ENCODE measurements around the gene CASP5.

DNA sequence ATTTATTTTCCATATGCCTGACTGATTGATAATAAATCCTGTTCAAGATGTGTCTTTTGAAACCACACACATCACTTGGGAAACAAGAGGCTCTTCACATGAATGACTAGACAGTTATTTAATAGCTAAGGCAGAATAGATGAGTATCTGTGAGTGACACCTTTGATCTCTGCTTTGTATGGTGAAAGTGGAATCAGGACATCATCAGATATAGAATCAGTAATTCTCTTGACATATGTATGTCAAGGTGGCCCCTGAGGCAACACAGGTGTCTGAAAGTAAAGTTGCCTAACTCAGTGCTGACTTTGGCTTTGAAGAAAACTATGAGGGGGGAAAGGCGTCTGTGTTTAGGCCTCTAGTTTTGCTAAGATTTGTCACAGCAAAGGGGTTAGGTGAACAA, 43.1 kb downstream of the CASP5 start:
- TF ChIP-seq ZNF121 (CRISPR knock-in tag; IDR thresholded peaks at IDR 0.05) (no peak), FOXK1 (CRISPR knock-in tag; IDR thresholded peaks at IDR 0.05) (no peak), ESRRA (CRISPR knock-in tag; IDR thresholded peaks at IDR 0.05; ENCODE audit: borderline replicate concordance) (no peak), EMX1 (CRISPR knock-in tag; IDR thresholded peaks at IDR 0.05) (no peak), TEAD1 (CRISPR knock-in tag; IDR thresholded peaks at IDR 0.05) (no peak)
- TF ChIP-seq, protein P1, sequence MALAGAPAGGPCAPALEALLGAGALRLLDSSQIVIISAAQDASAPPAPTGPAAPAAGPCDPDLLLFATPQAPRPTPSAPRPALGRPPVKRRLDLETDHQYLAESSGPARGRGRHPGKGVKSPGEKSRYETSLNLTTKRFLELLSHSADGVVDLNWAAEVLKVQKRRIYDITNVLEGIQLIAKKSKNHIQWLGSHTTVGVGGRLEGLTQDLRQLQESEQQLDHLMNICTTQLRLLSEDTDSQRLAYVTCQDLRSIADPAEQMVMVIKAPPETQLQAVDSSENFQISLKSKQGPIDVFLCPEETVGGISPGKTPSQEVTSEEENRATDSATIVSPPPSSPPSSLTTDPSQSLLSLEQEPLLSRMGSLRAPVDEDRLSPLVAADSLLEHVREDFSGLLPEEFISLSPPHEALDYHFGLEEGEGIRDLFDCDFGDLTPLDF (CRISPR knock-in tag; IDR thresholded peaks at IDR 0.05): no peak
- TF ChIP-seq, protein P2, sequence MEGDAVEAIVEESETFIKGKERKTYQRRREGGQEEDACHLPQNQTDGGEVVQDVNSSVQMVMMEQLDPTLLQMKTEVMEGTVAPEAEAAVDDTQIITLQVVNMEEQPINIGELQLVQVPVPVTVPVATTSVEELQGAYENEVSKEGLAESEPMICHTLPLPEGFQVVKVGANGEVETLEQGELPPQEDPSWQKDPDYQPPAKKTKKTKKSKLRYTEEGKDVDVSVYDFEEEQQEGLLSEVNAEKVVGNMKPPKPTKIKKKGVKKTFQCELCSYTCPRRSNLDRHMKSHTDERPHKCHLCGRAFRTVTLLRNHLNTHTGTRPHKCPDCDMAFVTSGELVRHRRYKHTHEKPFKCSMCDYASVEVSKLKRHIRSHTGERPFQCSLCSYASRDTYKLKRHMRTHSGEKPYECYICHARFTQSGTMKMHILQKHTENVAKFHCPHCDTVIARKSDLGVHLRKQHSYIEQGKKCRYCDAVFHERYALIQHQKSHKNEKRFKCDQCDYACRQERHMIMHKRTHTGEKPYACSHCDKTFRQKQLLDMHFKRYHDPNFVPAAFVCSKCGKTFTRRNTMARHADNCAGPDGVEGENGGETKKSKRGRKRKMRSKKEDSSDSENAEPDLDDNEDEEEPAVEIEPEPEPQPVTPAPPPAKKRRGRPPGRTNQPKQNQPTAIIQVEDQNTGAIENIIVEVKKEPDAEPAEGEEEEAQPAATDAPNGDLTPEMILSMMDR (IDR thresholded peaks at IDR 0.05): no peak
- TF ChIP-seq, protein P3, sequence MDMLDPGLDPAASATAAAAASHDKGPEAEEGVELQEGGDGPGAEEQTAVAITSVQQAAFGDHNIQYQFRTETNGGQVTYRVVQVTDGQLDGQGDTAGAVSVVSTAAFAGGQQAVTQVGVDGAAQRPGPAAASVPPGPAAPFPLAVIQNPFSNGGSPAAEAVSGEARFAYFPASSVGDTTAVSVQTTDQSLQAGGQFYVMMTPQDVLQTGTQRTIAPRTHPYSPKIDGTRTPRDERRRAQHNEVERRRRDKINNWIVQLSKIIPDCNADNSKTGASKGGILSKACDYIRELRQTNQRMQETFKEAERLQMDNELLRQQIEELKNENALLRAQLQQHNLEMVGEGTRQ (CRISPR knock-in tag; IDR thresholded peaks at IDR 0.05): no peak

All from WTC11 (cell line).